ENCODE results near the gene VWA2.

The VWA2 gene

GRCh38 chr10:114291516-114291915 lies 52.5 kb downstream of the VWA2 start:
- TF ChIP-seq, protein P1, sequence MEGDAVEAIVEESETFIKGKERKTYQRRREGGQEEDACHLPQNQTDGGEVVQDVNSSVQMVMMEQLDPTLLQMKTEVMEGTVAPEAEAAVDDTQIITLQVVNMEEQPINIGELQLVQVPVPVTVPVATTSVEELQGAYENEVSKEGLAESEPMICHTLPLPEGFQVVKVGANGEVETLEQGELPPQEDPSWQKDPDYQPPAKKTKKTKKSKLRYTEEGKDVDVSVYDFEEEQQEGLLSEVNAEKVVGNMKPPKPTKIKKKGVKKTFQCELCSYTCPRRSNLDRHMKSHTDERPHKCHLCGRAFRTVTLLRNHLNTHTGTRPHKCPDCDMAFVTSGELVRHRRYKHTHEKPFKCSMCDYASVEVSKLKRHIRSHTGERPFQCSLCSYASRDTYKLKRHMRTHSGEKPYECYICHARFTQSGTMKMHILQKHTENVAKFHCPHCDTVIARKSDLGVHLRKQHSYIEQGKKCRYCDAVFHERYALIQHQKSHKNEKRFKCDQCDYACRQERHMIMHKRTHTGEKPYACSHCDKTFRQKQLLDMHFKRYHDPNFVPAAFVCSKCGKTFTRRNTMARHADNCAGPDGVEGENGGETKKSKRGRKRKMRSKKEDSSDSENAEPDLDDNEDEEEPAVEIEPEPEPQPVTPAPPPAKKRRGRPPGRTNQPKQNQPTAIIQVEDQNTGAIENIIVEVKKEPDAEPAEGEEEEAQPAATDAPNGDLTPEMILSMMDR (conservative IDR thresholded peaks at IDR 0.05; ENCODE audit: low read depth, low read length) = no peak
- no peak overlapping the region for H3K4me3 ChIP-seq (ENCODE audit: low read length)
- no peak for DNase-seq (ENCODE audit: low read depth)

DNA sequence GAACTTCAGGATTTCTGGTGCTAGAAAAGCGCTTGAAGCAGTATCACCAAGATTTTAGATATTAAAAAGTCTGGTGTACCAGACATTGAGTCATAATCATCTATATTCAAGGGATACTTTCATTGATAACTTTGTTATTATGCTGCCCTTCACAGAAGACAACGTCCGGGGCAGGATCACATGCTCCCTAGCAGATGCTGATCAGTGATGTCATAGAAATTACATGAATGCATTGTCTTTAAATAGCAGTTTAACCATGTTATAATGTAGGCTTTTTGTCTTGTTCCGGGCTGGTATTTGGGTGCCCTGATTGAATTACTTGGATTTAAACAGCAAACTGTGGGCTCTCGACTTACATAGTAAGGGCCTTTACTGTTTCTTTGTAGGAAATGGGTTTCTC lies 54.0 kb downstream of the VWA2 start:
- no peak for DNase-seq (ENCODE audit: low read depth)
- H3K4me3 ChIP-seq (ENCODE audit: low read length) = no peak overlapping the region
- TF ChIP-seq, protein P1 (conservative IDR thresholded peaks at IDR 0.05; ENCODE audit: low read depth, low read length) = no peak

GRCh38 chr10:114294549-114294948 lies 55.5 kb downstream of the VWA2 start:
- TF ChIP-seq, protein P1 (conservative IDR thresholded peaks at IDR 0.05; ENCODE audit: low read depth, low read length) = no peak
- DNase-seq (ENCODE audit: low read depth) = no peak

DNA sequence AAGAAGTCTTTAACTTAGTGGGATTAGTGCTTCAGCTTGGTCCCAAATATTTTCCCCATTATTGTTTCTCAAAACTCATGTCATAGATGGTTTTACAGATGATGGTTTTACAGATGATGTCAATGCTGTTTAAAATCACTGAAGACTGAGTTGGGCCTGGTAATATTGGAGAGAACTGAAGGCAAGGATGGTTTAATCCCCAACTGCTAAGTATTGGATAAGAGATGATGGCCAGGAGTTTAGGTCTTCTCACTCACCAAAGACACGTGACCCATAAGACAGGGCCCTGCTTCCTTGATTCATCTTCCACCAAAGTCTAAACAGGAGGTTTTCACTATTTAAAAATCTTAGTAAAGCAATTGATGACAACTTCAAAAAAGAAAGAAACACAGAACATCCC lies 56.3 kb downstream of the VWA2 start:
- TF ChIP-seq, protein P1 (conservative IDR thresholded peaks at IDR 0.05; ENCODE audit: low read depth, low read length) = no peak
- no peak for DNase-seq (ENCODE audit: low read depth)
- no peak overlapping the region for H3K4me3 ChIP-seq (ENCODE audit: low read length)

More at GRCh38 chr10:114294549-114294948, 55.5 kb downstream of the VWA2 start:
- H3K4me3 ChIP-seq (ENCODE audit: low read length) = no peak overlapping the region

DNA sequence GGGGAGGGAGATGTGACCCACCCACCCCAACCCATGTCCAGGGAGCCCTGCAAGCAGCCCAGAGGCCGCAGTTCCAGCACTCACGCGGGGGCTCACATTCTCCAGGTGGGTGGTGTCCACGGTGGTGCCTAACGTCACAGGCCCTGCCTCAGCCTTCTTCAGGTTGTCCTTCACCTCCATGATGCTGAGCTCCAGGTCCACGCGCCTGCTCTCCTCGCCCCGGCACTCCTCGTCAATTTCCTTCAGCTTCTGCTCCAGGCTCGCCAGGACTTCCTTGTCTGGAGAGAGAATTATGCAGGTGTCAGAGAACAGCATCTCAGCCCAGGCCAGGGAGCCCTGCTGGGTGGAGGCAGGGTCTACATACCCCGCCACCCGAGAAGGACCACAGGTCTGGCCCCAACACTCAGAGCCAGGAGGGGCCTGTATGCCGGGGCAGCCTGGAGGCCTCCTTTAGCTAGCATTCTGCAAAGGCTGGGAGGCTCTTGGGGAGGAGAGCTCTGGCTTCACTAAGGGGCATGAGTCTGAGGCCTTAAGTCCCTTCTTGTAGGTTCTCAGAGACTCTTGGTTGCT lies 58.2 kb downstream of the VWA2 start:
- TF ChIP-seq, protein P1 (conservative IDR thresholded peaks at IDR 0.05; ENCODE audit: low read depth, low read length) = no peak
- DNase-seq (ENCODE audit: low read depth) = no peak
- no peak overlapping the region for H3K4me3 ChIP-seq (ENCODE audit: low read length)

DNA sequence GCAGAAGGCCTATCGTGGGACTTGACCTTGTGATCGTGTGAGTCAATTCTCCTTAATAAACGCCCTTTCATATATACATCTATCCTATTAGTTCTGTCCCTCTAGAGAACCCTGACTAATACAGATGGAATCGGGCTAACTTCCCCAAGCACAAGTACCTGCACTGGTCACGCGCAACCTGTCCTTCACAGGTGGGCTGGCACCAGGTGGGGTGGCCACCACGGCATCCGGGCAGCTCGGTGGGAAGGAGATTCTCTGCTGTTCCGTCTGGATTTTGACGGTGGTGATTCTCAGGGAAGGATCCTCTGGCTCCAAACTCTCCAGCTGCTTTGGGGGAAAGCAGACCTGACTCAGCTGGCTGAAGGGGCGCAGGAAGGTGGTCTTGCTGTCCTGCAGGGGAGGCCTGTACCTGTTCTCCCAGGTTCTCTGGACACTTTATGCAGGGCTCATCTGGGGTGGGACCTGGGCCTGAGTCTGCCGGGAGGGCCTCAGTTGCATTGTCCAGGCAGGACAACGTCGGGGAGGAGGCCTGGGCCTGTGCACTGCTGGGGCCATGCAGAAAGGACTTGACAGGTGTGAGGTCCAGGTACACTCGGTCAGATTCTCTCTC lies 61.1 kb downstream of the VWA2 start:
- DNase-seq (ENCODE audit: low read depth) = no peak
- no peak overlapping the region for H3K4me3 ChIP-seq (ENCODE audit: low read length)
- TF ChIP-seq, protein P1 (conservative IDR thresholded peaks at IDR 0.05; ENCODE audit: low read depth, low read length) = no peak

DNA sequence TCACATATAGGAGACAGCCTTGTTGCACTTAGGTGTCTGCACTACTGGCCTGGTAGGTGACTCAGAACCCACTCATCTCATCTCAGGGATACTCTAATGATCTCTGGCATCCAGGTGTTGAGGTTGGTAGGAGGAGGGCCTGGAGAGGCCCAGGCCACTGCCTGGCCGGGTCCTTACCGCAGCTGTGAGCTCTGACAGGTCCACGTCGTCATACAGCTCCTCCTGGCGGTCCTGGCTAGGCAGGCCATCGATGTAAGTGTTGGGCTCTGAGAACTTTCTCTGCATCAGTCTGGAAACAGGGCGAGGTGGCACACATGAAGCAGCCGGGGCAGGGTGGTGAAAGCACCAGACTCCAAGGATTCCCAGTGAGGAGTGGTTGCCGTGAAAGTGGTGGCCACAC lies 62.1 kb downstream of the VWA2 start:
- H3K4me3 ChIP-seq (ENCODE audit: low read length) = no peak overlapping the region
- TF ChIP-seq, protein P1 (conservative IDR thresholded peaks at IDR 0.05; ENCODE audit: low read depth, low read length) = no peak
- no peak for DNase-seq (ENCODE audit: low read depth)

Measured in retinal pigment epithelial cell (primary cell).